HFFc6 (cell line): ENCODE measurements around the gene ZFAND6. TPM values are rescaled to one million over a fixed set of nuclear protein-coding genes. Genes with fewer than 3 reads are reported as not detected.

Experiments used
- DNase-seq: peaks from one replicate; pipeline ENCODE4 v3.0.0-alpha.2; 2018
- H3K27ac Mint-ChIP-seq: 2 replicates; pipeline ENCODE4 v1.8.0; 2020; ENCODE audit warnings: mild to moderate bottlenecking, mixed read lengths
- H3K27me3 Mint-ChIP-seq: 2 replicates; pipeline ENCODE4 v1.8.0; 2021; ENCODE audit warnings: mild to moderate bottlenecking, moderate library complexity, mixed read lengths; ENCODE audit not compliant: insufficient read depth
- H3K36me3 Mint-ChIP-seq: 2 replicates; pipeline ENCODE4 v1.8.0; 2021; ENCODE audit warnings: low read depth, mixed read lengths
- H3K4me1 Mint-ChIP-seq: 2 replicates; pipeline ENCODE4 v1.8.0; 2020; ENCODE audit warnings: low read depth, mixed read lengths
- H3K4me3 Mint-ChIP-seq: 2 replicates; pipeline ENCODE4 v1.8.0; 2020; ENCODE audit warnings: mild to moderate bottlenecking, moderate library complexity, mixed read lengths
- H3K9me3 Mint-ChIP-seq: 2 replicates; pipeline ENCODE4 v1.8.0; 2020; ENCODE audit warnings: mild to moderate bottlenecking, mixed read lengths
- CTCF ChIP-seq: fragments of 200-600 bp; sonication (generic); IDR thresholded peaks from 2 replicates; pipeline ENCODE4 v1.5.0; 2021; ENCODE audit warnings: antibody characterized with exemption, mild to moderate bottlenecking
- total RNA-seq, 6 experiments: library from RNA; stranded (reverse); fragmentation: NEBNext Ultra II Directional; extraction: Animal tissue kit (Norgen Biotek cat#: 25700); gene quantifications; 2 replicates in 1 of 6; 3 replicates in 5 of 6; pipeline ENCODE4 v1.2.3, GENCODE V29; 2021

The ZFAND6 gene
- total RNA-seq, 6 experiments from 2014 or later = 49.0 to 62.6 (median 57.6) TPM

GRCh38 chr15:80136854-80137253 lies 77.4 kb downstream of the ZFAND6 start:
- DNase-seq = no peak
- no peak overlapping the region for H3K27ac Mint-ChIP-seq
- no peaks in the 10 kb centered on the region for H3K9me3 Mint-ChIP-seq
- H3K4me3 Mint-ChIP-seq = no peak overlapping the region
- no peak for TF ChIP-seq CTCF
- H3K27me3 Mint-ChIP-seq = no peaks in the 10 kb centered on the region
- H3K36me3 Mint-ChIP-seq = peaks cover 32% of the 10 kb centered on the region
- no peaks in the 10 kb centered on the region for H3K4me1 Mint-ChIP-seq

GRCh38 chr15:80138961-80139360 lies 79.5 kb downstream of the ZFAND6 start:
- Mint-ChIP-seq H3K27ac (no peak overlapping the region), H3K9me3 (no peaks in the 10 kb centered on the region), H3K27me3 (no peaks in the 10 kb centered on the region), H3K4me3 (no peak overlapping the region), H3K36me3 (peaks cover 31% of the 10 kb centered on the region), H3K4me1 (no peaks in the 10 kb centered on the region)
- TF ChIP-seq CTCF = no peak
- no peak for DNase-seq

- peaks cover 19% of the 10 kb centered on the region for H3K36me3 Mint-ChIP-seq
- DNase-seq = no peak
- no peaks in the 10 kb centered on the region for H3K27me3 Mint-ChIP-seq
- H3K9me3 Mint-ChIP-seq = no peaks in the 10 kb centered on the region
- H3K27ac Mint-ChIP-seq = no peak overlapping the region
- TF ChIP-seq CTCF = no peak
- H3K4me3 Mint-ChIP-seq = no peak overlapping the region
- H3K4me1 Mint-ChIP-seq = no peaks in the 10 kb centered on the region
Observed at GRCh38 chr15:80140909-80141308, 81.4 kb downstream of the ZFAND6 start.

GRCh38 chr15:80141916-80142598 lies 82.6 kb downstream of the ZFAND6 start:
- Mint-ChIP-seq H3K27ac (no peak overlapping the region), H3K4me3 (no peak overlapping the region), H3K27me3 (no peaks in the 10 kb centered on the region), H3K36me3 (peaks cover 19% of the 10 kb centered on the region), H3K9me3 (no peaks in the 10 kb centered on the region), H3K4me1 (no peaks in the 10 kb centered on the region)
- DNase-seq = no peak
- no peak for TF ChIP-seq CTCF

GRCh38 chr15:80142646-80143045 lies 83.2 kb downstream of the ZFAND6 start:
- no peak for DNase-seq
- Mint-ChIP-seq H3K27ac (no peak overlapping the region), H3K27me3 (no peaks in the 10 kb centered on the region; the same call in 1 of the 2 replicates), H3K4me1 (no peaks in the 10 kb centered on the region), H3K4me3 (no peak overlapping the region), H3K9me3 (no peaks in the 10 kb centered on the region), H3K36me3 (peaks cover 15% of the 10 kb centered on the region)
- no peak for TF ChIP-seq CTCF
